Measurements from ENCODE around the gene ITPR3.

The ITPR3 gene

DNA sequence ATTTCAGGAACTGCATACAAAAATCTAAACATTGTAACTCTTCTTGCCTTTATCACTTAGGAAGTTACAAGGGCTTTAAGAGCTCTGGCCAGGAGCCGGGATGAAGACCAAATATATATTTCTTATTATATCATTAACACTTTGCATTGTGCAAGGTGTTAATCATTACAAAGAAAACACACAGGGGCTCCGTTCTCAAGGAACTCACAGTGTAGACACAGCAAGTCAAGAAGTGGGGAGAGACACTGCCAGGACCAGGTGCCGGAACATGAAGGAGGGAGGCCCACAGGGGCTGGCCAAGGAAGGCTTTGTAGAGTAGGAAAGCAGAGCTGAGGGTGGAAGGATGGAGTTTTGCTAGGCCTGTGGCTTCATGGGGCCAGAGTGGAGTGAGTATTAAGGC is 17.4 kb downstream of the ITPR3 start:
- DNase-seq (ENCODE audit: low read depth): no peak

DNA sequence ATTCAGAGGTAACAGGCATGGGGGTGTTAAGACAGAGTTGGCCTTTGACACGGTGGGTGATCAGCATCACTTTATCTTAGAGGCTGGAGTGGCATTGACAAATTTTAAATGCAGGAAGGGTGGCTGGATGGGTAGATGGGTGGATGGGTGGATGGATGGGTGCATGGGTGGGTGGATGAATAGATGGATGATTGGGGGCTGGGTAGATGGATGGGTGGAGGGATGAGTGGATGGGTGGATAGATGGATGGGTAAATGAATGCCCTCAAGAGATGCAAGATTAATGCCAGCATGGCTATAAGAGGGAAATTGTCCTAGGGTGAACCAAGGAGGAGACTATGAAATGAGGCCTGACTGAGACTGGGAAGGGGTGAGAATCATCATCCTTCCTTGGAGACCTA is 18.4 kb downstream of the ITPR3 start:
- DNase-seq (ENCODE audit: low read depth): no peak

DNA sequence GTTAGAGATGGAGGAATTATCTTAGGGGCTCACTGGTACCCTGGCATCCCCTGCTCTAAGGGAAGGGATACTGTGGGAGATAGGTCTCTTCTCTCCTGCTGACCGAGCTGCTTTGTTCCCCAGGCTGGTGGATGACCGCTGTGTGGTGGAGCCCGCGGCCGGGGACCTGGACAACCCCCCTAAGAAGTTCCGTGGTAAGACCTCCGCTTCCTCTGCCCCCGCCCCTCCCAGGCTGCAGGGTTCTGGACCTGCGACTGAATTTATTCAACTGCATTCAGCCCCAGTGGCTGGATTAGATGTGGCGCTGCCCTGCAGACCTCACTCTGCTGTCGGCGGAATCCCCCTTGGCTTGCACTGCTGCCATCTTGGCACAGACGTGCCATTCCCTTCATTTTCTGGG is 19.2 kb downstream of the ITPR3 start:
- DNase-seq (ENCODE audit: low read depth): no peak

DNA sequence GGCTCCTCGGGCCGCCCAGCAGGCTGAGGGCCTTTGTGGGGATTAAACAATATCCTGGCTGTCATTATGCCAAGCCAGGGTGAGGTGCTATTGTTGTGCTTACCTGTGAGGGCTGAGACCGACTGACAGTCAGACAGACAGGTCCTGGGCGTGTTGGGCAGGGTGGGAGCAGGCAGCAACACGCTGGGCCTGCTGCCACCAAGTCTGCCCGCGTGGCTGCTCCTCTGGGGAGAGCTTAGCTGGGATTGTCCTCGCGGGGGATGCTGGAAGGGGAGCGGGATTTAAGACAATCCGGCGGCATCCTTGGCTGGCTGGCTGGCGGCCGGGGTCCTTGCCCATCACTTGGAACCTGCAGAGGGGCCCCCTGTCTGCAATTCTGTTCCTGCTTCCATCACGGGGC is 20.0 kb downstream of the ITPR3 start:
- no peak for DNase-seq (ENCODE audit: low read depth)

DNA sequence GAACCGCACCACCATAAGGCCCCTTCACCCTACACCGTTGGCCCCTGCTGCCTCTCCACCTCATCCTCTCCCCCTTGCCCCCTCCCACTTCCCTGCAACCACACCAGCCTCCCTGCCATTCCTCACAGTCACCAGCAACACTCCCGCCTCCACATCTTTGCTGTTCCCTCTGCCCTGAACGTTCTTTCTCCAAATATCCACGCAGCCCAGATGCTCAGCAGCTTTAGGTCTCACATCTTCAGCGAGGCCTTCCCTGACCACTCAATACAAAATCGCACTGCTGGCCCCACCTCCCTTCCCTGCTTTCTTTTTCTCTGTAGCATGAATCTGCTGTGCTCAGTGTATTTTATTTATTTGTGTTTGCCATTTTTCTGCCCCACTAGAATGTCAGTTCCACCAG is 20.5 kb downstream of the ITPR3 start:
- DNase-seq (ENCODE audit: low read depth): no peak

DNA sequence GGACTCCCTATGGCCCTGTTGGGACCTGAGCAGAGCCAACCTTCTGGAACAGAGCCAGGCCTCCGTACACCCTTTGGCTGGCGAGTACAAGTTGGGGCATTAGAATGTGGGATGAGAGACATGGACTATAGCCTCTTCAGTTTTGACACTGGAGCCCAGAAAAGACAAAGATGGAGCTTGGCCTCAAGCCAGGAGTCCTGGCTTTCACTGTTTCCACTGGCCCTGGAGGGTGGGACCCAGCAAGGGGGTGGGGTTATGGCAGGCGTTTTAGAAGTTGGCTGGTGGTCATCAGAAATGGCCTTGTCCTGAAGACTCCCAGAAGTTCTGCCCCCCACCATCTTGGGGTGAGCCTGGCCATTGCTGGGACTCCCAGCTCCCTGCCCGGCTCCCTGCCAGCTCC is 21.8 kb downstream of the ITPR3 start:
- no peak for DNase-seq (ENCODE audit: low read depth)

DNA sequence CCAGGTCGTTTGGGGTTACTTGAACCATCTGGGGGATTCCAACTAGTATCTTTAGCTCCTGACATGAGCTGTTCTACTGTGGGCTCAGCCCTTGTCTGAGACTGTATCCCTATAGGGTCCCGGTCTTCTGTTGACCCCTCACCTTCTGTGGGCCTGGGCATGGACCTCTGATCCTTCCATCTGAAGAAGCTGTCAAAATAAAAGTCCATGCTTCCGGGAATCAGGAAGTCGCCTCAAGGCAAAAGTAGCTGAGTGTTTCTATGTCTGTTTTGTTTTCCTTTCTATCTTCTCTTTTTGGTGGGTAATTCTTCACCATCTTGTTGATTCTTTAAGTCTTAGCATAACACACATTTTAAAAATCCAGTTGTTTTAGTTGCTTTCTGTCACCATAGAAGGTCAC is 30.3 kb downstream of the ITPR3 start:
- DNase-seq (ENCODE audit: low read depth): no peak

DNA sequence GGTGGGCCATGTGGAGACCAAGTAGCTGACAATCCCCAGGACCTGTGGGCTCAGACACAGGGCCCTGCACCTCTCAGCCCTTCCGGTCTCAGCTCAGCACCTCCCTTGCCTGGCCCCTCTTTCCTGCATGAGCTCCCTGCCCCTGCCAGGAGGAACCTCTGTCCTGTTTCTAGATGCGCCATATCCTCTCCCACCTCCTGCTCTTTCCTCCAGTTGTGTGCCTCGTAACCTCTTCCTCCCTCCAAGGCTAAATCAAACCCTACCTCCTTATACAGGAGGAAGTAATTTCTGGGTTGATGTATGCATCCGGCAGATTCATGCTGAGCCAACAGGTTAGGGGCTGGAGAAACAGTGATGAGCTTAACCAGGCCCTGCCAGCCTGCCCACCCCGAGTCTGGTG is 30.9 kb downstream of the ITPR3 start:
- DNase-seq (ENCODE audit: low read depth): no peak

DNA sequence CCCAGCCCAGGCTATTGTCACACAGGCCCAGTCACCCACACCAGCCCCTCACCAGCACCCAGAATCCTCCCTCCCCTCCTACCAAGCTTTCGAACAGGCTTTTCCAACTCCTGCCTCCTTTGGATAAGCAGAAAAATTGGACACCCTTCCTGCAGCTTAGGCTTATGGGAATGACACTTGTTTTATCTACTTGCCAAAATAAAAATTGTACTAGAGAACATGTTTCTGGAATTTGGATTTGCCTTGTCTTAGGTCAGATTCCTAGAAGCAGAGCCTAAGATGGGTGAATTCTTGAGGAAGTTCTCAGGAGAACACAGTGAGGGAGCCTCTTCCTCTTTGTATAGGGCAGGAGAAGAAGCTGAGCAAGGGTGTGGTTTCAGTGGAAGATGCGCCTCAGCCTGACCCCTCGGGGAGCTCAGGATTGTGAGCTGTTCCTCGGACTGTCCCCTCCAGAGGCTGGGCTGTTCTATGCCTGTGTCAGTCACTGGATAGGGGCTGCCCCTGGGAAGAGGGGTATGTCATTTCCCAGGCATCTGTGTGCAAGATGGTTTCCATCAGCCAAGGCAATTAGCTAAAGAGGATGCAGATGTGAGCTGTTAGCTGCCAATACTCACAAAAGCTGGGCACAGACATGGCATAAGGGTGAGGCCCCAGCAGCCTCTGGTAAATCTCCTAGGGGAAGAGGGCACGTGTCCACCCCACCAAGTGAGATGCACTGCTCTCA is 33.9 kb downstream of the ITPR3 start:
- DNase-seq (ENCODE audit: low read depth): no peak

DNA sequence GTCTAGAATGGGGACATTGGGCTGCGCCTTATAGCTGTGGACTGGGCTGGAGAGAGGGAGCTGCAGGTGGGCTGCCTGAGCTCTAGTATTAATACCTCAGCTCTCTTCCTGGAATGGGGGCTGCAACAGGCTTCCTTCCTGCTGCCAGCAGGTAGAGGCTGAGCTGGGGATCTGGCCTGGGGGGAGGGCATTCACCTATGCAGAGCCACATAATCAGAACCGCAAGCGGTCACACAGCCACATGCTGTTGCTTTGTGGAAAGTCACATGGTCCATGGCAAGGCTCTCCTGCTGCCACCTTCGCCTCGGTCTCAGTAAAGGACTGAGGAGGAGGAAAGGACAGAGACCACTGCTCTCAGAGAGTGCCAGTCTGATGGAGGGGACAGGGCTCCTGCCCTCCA is 35.7 kb downstream of the ITPR3 start:
- DNase-seq (ENCODE audit: low read depth): no peak

DNA sequence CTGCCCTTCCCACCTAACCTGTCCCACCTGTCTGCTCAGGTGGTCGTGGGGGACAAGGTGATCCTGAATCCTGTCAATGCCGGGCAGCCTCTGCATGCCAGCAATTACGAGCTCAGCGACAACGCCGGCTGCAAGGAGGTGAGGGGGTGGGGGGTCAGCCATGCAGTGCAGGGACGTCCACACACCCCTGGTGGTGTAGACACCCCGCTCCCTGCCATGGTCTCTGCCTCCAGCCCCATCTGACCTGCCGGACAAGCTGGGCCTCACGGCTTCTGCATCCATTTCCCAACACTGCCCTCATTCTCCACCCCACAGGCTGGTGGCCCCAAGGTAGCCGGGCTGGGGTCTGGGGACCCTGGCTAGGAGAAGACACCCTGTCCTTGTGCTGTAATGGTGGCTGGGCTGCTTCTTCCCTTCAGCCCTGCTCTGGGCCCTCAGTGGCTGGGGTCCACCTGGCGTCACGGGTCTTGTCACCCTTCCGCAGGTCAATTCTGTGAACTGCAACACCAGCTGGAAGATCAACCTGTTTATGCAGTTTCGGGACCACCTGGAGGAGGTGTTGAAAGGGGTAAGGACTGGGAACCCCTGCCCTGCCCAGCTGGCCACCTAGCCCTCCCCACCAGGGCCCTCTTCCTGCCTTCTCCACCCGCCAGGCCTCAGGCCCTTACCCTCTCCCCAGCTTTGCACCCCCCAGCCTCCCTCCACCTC is 38.0 kb downstream of the ITPR3 start:
- DNase-seq (ENCODE audit: low read depth): no peak

DNA sequence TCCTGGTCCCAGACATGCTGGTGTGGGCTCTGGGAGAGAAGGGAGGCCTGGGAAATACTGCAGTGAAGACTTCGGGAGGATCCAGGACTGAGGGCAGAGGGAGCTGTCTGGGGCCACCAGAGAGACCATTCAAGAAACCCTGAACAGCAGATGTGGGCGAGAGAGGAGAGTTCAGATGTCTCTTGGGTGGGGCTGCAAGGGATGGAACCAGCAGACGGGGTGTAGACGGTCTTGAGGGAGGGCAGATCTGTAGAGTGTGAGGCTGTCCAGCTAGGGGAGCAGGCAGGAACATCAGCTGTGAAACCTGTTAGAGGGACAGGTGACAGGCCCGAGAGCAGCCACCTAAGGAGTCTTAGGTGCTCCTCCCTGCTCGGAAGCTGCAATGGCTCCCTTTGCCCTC is 38.9 kb downstream of the ITPR3 start:
- no peak for DNase-seq (ENCODE audit: low read depth)

DNA sequence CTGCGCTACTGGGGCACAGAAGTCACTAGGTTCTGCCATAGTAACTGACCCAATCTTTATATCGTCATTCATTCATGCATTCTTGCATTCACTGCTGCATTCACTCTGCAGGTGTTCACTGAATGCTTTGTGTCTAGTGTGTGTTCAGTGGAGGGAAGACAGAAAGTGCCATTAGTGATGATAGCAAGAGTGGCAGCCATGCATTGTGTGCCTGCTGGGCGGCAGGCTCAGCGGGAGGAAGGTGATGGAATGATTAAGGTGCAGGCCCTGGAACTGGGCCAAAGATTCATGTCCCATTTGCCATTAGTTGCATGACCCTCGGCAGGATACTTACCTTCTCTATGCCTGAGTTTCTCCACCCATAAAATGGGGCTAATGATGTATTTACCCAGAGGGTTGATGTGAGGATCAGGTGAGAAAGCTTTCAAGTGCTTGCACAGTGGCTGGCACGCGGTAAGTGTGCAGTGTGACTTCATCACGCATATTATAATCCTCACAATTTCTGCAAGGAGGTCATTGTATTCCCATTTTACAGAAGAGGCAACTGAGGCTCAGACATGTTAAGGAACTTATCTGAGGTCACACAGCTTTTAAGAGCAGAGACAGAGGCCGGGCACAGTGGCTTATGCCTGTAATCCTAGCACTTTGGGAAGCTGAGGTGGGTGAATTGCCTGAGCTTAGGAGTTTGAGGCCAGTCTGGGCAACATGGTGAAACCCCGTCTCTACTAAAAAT is 40.1 kb downstream of the ITPR3 start:
- DNase-seq (ENCODE audit: low read depth): no peak

DNA sequence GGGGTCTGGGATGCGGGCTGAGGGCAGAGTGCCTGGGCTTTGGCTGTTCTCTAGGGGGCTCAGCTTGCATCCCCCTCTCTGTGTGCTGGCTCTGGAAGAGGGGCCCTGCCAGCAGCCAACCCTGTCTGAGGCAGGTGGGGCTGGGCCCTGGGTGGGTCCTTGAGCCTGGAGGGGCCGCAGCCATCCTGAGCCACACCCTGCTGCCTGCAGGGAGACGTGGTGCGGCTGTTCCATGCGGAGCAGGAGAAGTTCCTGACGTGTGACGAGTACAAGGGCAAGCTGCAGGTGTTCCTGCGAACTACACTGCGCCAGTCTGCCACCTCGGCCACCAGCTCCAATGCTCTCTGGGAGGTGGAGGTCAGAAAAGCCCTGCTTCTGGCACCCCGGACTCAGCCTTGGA is 41.2 kb downstream of the ITPR3 start:
- no peak for DNase-seq (ENCODE audit: low read depth)

DNA sequence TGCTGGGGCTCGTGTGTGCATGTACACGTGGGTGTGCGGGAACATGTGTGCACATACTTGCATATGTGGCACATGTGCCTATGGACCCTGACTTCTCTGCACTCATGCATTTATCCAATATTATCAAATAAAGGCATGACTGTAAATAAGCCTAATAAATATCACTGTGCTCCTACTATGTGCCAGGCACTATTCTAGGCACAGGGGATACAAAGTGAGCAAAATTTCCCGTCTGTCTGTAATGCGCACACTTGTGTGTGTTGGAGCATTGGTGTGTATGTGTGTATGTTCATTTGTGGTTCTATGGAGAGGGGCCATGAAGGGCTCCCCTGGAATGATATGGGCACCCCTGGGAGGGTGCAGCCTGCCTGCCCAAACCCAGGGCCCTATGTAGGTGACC is 41.9 kb downstream of the ITPR3 start:
- DNase-seq (ENCODE audit: low read depth): no peak

DNA sequence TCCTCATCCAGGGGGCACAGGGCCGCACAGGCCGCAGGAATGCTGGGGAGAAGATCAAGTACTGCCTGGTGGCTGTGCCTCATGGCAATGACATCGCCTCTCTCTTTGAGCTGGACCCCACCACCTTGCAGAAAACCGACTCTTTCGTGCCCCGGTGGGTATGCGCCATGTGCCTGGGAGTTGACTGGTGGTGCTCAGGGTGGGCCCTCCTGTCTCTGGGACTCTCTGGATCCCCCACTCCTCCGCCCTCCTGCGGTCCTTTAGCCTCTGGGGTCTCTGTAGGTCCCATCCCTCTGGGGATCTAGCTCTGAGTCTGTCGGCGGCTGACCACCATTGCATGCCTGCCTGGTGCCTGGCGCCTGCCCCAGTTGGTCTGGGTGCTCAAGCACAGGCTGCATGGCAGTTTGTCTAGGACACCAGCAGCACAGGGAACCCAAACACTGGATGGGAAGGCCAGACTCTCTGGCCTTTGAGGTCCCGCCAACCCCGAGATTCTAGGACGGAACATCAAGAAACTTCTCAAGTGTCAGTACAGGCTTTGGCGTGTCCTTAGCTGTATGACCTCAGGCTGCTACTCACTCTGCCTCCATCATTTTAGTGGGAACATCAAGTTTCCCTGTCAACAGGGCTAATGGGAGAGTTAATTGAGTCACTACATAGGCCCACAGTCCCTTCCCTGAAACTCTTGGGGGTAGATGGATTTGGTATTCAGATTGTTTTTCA is 42.8 kb downstream of the ITPR3 start:
- no peak for DNase-seq (ENCODE audit: low read depth)

DNA sequence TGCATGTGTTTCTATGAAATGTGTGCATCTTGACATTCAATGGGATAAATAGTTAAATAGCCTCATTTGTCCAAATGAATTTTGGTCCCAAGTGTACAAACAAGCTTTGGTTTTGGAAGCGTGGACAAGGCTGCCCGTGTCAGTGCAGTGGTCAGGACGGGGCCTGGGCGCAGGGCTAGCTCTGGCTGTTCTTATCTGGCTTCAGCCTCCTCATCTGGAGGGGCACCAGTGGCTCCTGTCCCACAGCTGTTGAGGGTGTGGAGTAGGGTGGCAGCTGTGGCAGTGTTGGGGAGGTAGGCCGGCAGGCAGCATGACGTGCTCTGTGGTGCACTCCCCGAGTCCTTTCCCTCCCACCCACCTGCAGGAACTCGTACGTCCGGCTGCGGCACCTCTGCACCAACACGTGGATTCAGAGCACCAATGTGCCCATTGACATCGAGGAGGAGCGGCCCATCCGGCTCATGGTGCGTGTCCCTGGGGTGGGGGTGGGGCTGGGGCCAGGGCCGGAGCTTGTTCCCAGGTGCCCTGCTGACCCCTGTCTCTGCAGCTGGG is 43.5 kb downstream of the ITPR3 start:
- no peak for DNase-seq (ENCODE audit: low read depth)

DNA sequence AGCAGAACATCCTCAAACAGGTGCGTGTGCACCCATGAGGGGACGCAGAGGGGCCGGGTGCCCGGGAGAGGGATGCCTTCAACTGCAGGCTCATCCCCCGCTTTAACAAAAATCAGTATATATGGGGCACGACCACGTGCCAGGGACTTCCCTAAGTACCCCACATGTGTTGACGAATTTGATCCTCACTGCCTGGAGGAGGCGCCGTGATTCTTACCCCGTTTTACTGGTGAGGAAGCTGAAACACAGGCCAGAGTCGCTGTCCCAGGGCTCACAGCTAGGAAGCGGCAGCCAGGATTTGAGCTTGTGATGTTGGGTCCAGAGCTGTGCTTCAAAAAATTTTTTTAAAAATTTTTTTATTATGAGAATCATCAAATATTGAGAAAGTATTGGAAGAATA is 44.8 kb downstream of the ITPR3 start:
- DNase-seq (ENCODE audit: low read depth): no peak

DNA sequence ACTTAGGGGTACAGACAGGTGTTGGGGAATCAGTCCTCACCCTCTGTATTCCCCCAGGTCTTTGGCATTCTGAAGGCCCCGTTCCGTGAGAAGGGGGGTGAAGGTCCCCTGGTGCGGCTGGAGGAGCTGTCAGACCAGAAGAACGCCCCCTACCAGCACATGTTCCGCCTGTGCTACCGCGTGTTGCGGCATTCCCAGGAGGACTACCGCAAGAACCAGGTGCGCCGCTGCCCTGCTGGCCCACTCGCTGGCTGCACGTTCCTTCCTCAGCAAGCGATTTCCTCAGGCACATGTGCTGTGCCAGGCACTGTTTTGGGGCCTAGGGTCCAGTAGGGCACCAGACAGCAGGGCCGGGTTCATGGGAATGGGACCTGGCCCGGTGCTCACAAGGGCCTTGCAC is 46.0 kb downstream of the ITPR3 start:
- no peak for DNase-seq (ENCODE audit: low read depth)

DNA sequence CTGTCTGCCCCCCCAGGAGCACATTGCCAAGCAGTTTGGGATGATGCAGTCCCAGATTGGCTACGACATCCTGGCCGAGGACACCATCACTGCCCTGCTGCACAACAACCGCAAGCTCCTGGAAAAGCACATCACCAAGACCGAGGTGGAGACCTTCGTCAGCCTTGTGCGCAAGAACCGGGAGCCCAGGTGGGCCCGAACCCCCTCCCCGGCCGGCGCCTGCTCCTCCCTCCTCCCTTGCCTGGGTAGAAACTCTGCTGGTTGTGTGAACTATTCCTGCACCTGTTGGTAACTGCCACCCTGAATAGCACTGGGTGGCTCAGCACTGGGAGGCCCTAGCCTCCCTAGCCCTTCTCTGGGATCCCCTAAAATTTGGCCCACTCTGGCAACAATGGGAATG is 46.7 kb downstream of the ITPR3 start:
- no peak for DNase-seq (ENCODE audit: low read depth)

DNA sequence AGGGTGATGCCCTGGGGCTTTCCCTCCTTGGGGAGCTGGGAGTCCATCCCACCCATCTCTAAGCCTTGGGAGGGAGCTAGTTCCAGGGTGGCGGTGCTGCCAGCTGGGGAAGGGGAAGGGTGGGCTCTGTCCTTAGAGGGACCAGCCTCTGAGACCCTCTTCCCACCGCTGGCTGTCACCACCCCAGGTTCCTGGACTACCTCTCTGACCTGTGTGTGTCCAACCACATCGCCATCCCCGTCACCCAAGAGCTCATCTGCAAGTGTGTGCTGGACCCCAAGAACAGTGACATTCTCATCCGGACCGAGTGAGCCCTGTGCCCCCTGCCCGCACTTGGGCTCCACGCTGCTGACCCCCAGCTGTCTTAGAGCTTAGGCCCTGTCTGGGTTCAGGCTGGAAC is 47.2 kb downstream of the ITPR3 start:
- DNase-seq (ENCODE audit: low read depth): no peak

DNA sequence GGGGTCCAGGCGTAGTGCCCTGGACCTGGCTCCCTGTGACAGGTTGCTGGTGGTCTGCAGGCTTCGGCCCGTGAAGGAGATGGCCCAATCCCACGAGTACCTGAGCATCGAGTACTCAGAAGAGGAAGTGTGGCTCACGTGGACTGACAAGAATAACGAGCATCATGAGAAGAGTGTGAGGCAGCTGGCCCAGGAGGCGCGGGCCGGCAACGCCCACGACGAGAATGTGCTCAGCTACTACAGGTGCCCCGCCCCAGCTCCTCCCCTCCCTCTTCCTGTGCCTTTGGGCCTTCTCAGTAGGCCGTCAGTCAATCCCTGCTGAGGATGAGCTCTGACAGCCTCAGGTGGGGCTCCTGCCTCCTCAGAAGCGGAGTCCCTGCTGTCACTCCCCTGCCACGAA is 47.8 kb downstream of the ITPR3 start:
- no peak for DNase-seq (ENCODE audit: low read depth)
